NCI-H748 treated with DMSO at 0.1 percent for 48 hours (cell line): Measurements from ENCODE around the gene EEIG1.
A peak's percentile ranks its signal among the peaks of the same experiment; 100 is the strongest.
"Not testable (repeated sequence)": the region's sequence is repeated elsewhere in the genome, so short reads cannot be mapped to it uniquely, and the experiment has no call there.

ENCODE experiments used
- DNase-seq: peaks from one replicate; lab custom pipeline; 2025; lab: John Stamatoyannopoulos, UW

EEIG1 gene

DNA sequence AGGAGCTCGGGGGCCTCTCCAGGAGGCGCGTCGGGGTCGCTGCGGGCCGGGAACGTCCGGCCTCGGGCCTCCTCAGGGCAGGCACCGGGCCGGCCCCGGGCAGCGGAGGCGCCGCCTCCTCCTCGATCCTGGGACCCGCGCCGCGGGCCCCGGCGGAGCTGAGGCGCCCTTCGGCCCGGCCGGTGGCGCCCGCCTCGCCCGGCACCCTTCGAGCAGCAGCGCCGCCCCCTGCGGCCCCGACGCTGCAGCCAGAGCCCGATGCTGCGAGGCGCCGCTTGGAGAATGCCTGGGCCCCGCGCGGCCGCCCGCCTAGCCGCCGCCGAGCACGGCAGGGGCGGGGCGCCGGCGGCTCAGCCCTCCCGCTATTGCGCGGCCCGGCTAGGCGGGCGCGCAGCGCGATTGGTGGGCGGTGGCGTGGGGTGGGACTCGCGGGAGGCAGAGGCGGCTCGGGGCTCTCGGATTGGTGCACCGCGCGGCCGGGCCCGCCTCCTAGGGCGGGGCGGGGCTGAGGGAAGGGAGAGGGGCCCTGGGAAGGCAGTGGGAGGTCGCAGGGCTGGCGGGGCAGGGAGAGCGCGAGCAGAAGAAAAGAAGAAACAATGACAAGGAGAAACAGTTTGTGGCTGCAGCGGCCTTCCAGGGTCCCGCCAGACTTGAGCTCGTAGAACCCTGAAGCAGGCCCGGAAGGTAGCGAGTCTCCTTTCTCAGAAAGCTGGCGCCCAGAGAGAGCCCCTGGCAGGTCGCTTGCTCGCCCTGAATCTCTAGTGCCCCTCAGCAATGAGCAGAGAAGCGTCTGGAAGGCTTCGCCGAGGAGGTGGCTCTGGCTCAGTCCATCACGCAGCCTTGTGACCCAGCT, at the start of gene EEIG1:
TSS of gene EEIG1 (minus strand) at position 284 of the 853 bp plus-strand sequence. CDS start 852 bp downstream, outside the sequence.
- peak; percentile 82 for DNase-seq

DNA sequence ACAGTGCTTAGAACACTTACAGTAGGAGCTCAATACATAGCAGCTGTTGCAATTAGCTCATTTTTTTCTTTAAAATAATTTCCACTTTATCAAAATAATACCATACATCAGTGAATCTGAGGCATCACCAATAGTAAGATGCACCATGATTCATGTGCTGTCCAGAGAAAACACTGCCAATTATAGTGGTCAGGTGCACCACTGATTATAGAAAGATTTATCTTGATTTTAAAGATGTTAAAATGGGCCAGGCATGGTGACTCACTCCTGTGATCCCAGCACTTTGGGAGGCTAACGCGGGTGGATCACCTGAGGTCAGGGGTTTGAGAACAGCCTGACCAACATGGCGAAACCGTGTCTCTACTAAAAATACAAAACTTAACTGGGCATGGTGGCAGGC, 46.9 kb upstream of the EEIG1 start:
- DNase-seq, result no peak

DNA sequence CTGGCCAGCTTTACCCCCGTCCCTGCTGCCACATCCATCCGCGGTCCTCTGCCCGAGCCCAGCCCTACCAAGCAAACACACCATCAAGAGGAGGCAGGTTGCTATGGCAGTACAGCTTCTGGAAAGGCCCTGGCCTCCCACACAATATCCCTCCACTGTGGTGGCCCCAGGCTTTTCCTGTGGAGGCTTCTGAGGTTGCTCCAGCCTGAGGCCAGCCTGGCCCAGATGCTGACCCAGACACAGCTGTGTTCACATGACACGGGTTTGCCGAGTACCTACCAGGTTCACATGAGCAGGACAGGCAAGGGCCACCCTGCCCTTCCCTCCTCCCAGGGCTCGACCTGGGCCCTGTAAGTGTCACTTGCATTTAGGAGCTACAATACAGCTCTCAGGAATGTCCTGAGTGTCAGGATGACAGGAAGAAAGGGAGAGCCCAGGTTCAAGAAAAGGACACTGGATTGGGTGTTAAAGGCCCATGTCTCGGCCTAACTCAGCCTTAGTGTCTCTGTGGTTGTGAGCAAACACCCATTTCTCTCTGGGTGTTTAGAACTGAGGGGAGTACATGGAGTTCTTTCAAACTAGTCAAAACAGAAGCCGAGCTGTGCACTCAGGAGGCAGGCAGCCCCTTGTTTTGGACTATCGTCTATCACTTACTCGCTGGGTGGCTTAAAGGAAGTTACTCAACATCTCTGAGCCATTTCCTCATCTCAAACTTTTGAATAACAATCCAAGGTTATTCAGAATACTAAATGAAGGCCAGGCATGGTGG, 46.2 kb upstream of the EEIG1 start:
- no peak for DNase-seq

DNA sequence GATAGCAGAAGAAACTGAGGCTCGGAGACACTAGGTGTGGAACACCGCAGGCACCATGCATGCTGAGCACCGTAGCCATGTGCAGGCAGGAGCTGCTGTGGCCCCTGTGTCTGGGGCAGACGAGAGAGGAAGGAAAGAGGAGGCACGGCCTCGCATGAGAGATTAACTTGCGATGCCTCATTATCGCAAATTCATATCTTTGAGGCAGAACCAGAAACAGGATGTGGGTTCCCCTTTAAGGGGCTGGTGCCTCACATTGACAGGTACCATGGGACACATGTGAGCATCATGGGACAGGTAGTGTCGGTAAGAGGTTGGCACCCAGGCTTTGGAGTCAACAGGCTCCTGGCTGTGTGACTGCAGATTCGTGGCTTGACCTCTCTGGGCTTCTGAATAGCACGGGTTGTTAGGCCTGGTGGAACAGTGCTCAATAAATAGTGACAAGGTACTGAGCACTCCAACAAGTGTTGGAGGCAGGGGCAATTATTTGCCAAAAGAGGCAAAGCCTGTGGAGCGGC, 45.5 kb upstream of the EEIG1 start:
- DNase-seq, result no peak

DNA sequence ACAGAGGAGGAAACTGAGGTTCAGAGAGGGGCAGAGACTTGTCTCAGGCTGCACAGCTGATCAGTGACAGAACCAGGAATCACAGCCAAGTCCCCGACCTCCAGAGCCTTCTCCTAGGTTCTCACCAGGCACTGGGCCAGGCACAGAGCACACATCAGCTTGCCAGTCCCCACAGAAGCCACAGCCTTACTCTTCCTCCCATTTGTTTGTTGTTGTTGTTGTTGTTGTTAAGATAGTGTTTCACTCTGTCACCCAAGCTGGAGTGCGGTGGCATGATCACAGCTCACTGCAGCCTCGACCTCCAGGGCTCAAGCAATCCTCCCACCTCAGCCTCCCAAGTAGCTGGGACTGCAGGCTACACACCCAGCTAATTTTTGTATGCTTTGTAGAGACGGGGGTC, 44.9 kb upstream of the EEIG1 start:
- DNase-seq, result no peak

DNA sequence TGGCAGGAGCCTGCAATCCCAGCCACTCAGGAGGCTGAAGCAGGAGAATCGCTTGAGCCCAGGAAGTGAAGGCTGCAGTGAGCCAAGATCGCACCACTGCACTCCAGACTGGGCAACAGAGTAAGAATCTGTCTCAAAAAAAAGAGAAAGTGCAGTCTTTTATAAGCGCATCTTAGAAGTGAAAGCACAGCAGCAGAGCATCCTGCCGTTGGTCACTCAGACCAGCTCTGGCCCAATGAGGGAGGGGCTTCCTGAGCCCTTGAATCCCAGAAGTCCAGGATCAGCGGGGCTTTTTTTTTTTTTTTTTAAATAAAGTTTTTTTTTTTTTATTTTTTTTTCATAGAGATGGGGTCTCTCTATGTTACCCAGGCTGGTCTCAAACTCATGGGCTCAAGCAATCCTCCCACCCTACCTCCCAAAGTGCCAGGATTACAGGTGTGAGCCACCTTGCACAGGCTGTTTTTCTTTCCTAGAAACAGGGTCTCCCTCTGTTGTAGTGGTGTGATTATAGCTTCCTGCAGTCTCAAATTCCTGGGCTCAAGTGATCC, 44.0 kb upstream of the EEIG1 start:
- DNase-seq, result no peak

DNA sequence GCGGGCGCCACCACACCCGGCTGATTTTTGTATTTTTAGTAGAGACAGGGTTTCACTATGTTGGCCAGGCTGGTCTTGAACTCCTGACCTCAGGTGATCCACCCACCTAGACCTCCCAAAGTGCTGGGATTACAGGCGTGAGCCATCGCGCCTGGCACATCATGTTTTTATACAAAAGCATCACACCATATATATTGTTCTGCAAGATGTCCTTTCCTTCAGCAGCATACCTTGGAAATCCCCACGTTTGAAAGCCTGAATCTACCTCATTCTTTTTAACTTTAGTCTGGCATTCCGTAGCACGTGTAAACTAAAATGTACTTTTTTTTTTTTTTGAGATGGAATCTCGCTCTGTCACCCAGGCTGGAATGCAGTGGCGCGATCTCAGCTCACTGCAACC, 42.9 kb upstream of the EEIG1 start:
- DNase-seq, result not testable (repeated sequence)

DNA sequence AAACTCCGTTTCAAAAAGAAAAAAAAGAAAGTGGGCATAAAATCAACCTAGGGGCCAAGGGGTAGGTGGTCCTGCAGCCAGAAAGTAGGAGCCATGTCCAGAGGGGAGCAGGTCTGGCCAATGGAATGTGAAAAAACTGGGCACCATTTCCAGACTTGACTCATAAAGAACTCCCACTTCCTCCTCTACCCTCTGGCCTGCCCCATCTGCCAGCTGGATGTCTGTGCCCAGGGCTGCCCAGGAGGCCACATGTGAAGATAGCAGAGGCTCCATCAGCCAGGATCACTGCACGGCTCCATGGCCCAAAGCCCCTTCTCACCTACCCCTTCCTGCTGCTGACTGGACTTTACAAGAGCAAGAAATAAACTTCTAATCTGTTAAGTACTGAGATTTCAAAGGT, 42.1 kb upstream of the EEIG1 start:
- DNase-seq, result no peak

DNA sequence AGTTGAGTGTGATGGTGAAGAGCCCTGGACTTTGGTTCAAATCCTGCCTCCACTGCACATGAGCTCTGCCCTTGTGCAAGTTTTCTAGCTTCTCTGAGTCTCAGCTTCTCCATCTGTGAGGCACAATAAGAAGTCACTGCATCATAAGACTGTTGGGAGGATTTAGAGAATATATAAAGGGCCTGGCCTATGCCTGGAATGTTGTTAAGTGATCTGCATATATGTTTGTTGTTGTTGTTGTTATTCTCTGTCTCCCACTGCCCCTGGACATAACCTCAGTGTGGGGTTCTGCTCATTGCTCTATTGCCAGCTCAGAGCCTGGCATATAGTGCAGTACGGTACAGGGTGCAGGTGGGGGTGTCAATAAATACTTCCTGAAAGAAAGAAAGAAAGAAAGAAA, 40.3 kb upstream of the EEIG1 start:
- DNase-seq, result no peak

DNA sequence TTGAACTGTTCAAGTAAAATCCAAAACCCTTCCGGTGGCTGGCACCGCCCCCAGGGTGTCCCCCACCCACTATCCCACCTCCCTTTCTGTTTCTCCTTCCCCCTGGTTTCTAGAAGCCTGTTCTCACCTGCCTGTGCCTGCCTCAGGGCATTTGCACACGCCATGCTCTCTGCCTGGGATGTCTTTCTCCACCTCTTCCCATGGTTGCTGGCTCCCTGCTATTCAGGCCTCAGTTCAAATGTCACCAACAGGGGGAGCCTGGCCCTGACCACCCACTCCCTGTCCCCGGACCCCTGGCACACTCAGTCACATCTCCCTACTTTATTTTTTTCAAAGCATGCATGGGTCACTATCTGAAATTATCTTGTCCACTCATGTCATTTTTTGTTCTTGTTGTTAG, 39.9 kb upstream of the EEIG1 start:
- no peak for DNase-seq

DNA sequence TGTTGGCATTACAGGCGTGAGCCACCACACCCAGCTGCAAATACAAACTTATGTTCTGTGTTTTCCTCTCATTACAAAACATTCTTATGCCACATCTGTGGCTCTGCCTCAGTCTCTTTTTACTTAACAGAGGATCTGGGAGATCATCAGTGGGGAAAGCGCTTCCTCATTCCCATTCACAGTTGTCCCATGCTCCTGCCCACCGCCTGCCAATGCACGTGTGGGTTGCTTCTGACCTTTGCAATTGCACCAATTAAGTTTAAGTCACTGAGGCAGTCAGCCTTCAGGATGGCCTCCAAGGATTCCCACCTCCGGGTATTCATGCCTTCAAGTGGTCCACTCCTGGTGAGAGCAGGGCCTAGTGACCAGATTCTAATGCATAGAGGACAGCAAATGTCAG, 34.9 kb upstream of the EEIG1 start:
- no peak for DNase-seq

DNA sequence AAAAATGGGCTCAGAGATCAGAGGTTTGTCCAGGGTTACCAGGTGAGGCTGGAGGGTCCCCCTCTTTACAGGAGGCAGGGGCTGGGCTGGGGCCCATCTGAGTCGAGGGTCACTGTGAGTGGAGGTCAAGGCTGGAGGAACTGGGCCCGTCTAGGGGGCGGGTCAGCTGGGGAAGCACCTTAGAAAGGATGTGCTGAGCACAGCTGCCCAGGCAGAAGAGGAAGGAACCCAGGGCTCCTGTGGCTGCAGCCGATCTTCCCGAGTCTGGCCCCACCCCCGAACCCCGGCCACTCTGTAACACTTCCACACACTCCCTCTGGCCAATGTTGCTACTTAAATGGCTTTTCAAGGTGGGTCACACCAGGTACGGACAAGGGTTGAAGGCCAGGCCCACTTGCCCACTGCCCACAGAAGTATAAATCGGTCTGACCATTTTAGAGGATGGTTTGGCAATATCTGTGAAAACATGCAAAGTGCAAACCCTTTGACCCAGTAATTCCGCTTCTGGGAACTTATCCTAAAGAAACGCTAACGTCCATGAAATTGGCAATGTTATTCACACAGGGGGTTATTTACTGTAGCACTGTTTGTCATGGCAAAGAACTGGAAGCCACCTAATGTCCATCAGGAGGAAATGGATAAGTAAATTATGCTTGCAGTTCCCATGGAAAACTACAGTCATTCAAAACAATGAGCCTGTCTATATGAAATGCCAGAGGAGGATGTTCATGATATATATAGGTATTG, 30.5 kb upstream of the EEIG1 start:
- no peak for DNase-seq

DNA sequence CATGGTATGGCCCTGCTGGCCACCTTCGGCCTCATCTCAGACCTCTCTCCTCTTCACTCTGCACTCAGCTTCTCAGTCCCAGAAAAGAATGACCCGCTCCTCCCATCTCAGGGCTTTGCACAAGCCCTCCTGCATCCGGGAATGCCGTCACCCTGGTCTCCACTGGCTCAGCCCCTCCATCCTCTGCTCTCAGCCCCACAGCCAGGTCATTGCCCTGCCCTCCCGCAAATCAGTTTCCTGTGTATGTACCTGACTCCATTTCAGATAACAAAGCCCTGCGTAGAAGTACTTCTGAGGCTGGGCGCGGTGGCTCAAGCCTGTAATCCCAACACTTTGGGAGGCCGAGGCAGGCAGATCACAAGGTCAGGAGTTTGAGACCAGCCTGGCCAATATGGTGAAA, 28.9 kb upstream of the EEIG1 start:
- no peak for DNase-seq

DNA sequence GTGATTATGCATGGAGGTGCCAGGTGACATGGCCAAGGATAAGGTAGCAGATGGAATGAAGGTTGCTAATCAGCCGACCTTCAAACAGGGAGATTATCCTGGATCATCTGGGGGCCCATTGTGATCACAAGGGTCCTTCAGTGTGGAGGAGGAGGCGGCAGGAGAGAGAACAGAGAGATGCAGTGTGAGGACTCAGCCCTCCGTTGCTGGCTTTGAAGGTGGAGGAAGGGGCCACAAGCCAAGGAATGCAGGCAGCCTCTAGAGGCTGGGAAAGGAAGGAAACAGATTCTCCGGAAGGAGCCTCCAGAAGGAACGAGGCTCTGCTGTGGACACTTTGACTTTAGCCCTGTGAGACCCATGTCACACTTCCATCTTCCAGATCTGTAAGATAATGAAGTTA, 27.4 kb upstream of the EEIG1 start:
- DNase-seq, result no peak

DNA sequence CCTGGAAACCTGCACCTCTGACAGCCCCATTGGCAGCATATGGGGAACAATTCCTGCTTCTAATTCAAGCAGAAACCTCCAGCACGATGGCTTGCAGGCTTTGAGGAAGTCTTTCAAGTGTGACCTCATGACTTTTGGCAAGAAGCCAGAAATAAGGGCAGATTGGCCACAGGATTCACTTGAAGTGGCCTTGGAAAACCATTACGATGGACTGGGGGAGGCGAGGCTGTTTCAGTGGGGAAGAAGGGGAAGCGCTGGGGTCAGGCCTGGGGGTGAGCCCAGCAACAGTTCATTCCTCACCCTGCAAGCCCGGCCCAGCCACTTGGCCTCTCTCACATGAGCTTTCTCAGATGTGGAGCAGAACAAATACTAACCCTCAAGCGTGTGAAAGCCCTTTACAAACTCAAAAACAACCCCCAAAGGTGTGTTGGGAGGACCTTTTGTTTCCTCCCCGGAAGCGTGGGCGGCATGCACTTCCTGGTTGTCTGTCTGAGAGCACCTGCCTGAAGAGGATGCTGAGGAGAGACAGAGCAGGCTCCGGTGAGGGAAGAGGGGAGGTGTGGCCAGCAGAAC, 26.9 kb upstream of the EEIG1 start:
- DNase-seq, result no peak

DNA sequence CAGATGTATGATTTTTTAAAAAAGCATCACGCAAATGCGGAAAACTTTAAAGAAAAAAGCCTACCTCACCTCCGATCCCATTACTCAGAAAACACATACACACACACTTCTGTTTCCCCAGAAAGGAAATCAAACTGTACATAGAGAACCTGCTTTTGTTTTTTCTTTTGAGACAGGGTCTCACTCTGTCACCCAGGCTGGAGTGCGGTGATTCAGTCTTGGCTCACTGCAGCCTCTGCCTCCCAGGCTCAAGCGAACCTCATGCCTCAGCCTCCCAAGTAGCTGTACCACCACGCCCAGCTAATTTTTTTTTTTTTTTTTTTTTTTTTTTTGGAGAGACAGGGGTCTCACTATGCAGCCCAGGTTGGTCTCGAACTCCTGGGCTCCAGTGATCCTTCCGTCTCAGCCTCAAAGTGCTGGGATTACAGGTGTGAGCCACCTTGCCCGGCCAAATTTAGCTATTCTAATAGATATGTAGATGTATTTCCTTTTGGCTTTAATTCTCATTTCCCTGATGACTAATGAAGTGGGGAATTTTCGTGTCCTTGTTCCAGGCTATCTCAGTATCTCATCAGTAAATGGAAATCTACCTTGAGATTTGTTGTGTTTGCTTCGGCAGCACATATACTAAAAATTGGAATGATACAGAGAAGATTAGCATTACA, 25.7 kb upstream of the EEIG1 start:
- DNase-seq, result no peak

DNA sequence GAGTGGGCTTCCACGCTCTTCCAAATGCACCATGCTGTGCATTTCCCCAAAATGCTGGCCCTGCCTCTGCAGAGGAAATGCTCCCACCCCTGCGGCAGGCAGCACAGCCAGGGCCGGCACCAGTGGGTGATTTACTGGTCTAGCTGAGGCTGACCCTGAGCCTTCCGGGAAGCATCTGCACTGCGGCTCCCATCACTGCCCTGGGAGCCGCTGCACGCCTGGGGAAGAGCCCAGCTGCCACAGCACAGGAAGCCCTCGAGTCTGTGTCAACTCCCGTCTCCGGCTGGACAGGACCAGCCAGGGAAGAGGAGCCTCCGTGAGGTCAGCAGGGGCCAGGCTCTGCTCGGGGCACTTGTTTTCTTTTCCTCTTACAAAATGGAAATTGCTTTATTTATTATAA, 25.1 kb upstream of the EEIG1 start:
- DNase-seq, result no peak

DNA sequence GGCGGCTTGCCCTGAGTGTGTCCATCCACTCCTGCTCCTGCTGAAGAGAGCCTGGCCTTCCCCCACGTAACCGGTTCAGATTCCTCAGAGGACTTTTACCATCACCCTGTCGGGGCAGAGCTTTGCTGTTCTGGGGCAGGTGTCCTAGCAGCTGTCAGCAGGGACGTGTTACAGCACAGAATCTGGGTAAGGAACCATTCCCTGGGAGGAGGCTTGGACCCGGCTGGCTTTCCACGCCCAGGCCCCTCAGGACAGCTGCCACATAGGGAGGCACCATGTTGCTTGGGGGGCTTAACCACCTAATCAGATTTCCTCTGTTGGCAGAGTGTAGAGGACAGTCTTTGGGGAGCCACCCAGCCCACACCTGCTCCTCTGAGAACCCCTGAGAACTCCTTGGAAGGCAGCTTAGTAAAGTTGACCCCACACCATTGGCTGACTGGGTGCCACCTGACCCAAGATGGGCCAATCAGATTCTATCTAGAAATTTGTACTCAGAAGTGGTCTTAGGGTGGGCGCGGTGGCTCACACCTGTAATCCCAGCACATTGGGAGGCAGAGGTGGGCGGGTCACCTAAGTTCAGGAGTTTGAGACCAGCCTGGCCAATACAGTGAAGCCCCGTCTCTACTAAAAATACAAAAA, 23.3 kb upstream of the EEIG1 start:
- no peak for DNase-seq

DNA sequence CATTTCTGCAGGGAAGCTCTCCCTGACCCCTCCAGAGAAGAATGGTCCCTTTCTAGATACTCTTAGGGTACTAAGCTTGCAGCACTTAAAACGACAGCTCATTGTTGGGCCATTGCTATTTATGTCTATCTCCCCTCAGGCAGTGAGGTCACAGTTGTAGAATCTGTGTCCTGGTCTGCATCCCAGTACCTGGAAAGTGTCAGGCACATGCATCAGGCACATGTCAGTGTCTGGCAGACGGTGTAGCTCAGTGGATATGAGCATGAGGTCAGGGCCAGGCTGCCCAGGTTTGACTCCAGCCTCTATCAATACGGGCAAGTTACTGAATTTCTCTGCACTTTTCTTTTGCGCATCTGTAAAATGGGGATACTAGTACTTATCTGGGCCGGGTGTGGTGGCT, 22.2 kb upstream of the EEIG1 start:
- DNase-seq, result no peak

DNA sequence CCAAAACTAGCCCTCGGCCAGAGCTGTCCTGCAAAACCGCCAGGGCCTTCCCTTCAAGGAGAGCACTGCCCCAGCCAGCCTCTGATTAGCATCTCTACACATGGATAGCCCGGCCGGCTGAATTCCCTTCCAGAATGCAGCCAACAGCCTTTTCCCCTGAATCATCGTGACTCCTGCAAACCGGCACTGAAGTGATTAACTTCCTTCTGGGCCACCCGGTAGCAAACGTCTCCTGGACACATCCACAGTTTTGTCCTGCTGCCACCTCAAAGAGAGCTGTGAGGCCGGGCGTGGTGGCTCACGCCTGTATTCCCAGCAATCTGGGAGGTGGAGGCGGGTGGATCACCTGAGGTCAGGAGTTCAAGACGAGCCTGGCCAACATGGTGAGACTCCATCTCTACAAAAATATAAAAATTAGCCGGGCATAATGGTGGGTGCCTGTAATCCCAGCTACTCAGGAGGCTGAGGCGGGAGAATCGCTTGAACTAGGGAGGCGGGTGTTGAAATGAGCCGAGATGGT, 21.1 kb upstream of the EEIG1 start:
- no peak for DNase-seq
